HG03521 (cell line): ENCODE results near the gene BRCA1.
"Not testable (repeated sequence)": the region's sequence is repeated elsewhere in the genome, so short reads cannot be mapped to it uniquely, and the experiment has no call there.

Experiments used
- ATAC-seq: cut with Tn5 transposase; IDR thresholded peaks from one replicate; pipeline ENCODE4 v1.9.1; 2021; ENCODE audit warnings: mild to moderate bottlenecking, moderate library complexity; ENCODE audit not compliant: unreplicated experiment

Gene BRCA1

GRCh38 chr17:43134774-43135453, 9.8 kb upstream of the BRCA1 start:
- no peak for ATAC-seq

GRCh38 chr17:43133439-43133838, 8.3 kb upstream of the BRCA1 start:
- not testable (repeated sequence) for ATAC-seq

DNA sequence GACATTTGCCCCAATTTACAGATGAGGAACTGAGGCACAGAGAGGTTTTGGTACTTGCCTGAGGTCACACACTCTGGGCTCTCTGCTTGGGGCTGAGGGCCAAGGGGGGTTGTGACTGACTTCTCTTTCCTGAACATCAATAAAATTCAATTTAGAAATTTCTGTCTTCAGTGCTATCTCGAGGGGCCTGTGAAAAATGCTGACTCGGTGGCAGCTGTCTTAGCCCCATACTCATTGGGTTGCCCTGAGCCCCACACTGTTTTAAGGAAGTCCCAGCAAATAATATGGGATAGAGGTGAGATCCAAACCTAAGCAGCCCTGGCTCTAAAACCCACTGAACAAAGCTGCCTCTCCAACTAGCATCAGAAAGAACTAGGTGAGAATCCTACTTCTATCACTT, 7.0 kb upstream of the BRCA1 start:
- no peak for ATAC-seq

GRCh38 chr17:43129671-43130010, 4.5 kb upstream of the BRCA1 start:
- ATAC-seq: no peak

- not testable (repeated sequence) for ATAC-seq
Measured at GRCh38 chr17:43127333-43127876, 2.2 kb upstream of the BRCA1 start.

DNA sequence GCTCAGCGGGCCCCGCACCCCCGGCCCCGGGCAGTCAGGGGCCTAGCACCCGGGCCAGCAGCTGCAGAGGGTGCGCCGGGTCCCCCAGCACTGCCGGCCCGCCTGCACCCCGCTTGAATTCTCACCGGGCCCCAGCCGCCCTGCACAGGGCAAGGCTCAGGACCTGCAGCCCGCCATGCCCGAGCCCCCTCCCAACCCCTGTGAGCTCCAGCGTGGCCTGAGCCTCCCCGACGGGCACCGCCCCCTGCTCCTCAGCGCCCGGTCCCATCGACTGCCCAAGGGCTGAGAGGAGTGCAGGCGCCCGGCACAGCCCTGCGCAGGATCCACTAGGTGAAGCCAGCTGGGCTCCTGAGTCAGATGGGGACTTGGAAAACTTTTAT, 1.7 kb upstream of the BRCA1 start:
- no peak for ATAC-seq

- no peak for ATAC-seq
Measured at GRCh38 chr17:43125967-43126910, 1.1 kb upstream of the BRCA1 start.

DNA sequence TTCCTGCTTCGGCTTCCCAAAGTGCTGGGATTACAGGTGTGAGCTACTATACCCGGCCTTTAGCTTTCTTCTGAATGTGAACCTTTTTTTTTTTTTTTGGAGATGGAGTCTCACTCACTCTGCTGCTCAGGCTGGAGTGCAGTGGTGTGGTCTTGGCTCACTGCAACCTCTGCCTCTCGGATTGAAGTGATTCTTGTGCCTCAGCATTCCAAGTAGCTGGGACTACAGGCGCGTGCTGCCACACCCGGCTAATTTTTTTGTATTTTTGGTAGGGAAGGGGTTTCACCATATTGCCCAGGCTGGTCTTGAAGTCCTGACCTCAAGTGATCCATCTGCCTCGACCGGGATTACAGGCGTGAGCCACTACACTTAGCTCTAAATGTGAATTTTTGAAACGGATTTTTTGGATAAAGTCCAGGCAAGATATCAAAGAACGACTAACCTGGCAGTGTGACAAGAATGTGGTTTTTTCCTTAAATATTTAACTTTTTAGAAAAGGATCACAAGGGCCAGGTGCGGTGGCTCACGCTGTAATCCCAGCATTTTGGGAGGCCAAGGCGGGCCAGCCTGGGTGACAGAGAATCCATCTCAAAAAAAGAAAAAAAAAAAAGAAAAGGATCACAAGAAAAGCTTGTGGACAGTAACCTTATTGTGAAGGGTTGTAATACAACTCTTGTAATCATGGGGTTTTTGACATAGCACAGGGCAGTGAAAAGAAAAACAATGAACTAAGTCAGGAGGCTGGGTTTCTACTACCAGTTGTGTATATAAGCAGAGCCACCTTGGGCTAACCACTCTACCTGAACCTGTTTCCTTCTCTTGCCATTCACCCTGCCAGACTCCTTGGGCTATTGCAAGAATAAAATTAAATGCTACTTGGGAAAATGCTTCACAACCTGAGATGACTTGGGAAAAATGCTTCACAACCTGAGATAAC, 6.2 kb downstream of the BRCA1 start:
- ATAC-seq: no peak

DNA sequence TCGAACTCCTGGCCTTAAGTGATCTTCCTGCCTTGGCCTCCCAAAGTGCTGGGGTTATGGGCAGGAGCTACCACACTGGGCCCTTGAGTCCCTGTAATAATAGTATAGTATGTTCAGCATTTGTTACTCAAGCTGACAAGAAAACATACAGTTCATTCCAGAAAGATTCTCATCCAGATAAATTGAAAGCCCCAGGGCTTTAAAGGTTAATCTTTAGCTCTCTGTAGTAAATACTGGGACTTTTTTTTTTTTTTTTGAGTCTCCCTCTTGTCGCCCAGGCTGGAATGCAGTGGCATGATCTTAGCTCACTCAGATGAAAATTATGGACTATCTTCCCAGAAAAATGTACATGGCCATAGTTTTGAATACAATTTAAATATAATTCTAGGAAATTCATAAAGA, 11.0 kb downstream of the BRCA1 start:
- ATAC-seq: no peak

DNA sequence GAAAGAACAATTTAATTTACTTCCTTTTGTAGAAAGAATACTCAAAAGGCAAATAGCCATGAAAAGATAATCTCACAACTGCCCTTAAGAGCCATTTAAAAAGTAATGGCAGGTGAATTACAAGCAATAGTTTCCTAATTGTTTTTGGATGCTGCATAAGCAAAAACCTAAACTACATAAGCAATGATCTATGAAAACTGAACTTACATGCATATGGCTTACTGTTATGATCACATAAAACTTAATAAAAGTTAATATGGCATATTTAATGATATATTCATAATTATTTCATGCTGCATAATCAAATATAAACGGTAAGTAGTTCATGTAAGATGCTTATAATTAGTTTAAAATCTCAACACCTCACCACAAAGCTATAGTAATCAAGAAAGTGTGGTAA, 18.6 kb downstream of the BRCA1 start:
- no peak for ATAC-seq

DNA sequence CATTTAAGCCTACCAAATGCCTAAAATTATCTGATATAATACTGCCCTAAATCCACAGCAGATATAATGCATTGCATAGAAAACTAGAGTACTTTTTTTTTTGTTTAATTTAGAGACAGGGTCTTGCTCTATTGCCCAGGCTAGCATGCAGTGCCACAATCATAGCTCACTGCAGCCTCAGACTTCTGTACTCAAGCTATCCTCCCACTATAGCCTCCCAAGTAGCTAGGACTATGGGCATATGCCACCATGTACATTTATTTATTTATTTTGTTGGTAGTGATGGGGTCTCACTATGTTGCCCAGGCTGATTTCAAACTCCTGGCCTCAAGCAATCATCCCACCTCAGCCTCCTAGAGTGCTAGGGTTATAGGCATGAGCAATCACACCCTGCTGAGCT, 20.0 kb downstream of the BRCA1 start:
- no peak for ATAC-seq

DNA sequence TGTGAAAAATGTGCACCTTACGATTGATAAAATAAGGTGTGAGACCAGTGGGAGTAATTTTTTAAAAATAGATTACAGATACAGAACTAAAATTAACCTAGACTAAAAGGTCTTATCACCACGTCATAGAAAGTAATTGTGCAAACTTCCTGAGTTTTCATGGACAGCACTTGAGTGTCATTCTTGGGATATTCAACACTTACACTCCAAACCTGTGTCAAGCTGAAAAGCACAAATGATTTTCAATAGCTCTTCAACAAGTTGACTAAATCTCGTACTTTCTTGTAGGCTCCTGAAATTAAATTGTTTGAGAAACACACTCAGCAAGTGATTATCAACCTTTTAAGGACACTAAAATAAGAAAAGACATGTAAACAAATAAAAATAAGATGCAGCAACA, 20.5 kb downstream of the BRCA1 start:
- no peak for ATAC-seq

DNA sequence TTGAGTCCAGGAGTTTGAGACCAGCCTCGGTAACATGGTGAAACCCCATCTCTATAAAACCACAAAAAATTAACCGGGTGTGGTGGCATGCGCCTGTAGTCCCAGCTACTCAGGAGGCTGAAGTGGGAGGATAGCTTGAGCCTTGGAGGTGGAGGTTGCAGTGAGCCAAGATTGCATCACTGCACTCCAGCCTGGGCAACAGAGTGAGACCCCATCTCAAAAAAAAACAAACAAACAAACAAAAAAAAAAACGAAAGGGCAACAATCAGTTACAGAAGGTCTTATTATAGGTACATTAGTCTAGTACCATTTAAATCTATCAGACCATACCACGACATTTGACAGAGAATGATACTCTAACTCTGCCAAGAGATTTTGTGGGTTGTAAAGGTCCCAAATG, 29.8 kb downstream of the BRCA1 start:
- ATAC-seq: not testable (repeated sequence)

- no peak for ATAC-seq
Measured at GRCh38 chr17:43094129-43094835, 30.9 kb downstream of the BRCA1 start.

DNA sequence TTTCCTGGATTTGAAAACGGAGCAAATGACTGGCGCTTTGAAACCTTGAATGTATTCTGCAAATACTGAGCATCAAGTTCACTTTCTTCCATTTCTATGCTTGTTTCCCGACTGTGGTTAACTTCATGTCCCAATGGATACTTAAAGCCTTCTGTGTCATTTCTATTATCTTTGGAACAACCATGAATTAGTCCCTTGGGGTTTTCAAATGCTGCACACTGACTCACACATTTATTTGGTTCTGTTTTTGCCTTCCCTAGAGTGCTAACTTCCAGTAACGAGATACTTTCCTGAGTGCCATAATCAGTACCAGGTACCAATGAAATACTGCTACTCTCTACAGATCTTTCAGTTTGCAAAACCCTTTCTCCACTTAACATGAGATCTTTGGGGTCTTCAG, 32.3 kb downstream of the BRCA1 start:
- no peak for ATAC-seq

DNA sequence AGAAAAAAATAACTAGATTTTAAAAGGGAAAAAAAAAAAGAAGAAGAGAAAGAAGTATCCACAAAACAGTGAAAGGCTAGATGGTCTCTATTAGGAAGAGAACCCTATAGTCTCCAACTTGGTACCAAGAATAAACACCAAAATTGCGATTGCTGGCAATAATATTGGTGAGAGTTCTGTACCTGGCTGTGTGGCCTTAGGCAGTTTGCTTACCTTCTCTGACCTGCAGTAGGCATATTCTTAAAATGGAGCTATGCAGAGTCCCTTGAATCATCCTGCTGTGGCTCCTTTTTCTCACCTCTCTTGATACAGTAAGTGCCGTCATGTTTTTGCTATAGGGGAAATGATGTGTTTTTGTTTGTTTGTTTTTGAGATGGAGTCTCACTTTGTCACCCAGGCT, 35.1 kb downstream of the BRCA1 start:
- ATAC-seq: no peak

- ATAC-seq: no peak
Measured at GRCh38 chr17:43085474-43085873, 39.7 kb downstream of the BRCA1 start.

DNA sequence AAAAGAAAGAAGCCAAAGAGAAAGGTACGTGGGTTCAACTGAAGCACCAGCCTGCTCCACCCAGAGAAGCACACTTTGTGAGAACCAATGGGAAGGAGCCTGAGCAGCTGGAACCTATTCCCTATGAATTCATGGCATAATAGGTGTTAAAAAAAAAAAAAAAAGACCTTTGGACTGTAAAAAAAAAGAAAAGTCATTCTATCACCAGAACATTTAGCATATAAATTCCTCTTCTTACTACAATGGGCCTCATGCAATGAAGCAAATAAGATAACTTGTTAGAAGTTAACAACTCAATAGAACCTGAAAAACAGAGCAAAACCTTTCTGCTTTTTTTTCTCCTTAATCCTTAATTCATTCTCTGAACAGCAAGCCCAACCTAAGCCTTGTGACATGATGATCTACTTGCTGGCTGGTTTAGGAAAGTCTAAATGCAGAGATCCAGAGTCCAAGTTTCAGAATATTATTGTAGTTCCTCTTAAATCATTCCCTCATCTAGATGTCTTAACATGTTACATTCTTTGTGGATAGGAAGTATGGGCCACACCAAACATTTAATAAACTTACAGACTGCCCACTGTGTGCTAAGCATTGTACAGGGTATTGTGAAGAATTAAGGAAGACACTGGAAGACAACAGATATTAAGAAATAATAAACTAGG, 45.4 kb downstream of the BRCA1 start:
- ATAC-seq: no peak

DNA sequence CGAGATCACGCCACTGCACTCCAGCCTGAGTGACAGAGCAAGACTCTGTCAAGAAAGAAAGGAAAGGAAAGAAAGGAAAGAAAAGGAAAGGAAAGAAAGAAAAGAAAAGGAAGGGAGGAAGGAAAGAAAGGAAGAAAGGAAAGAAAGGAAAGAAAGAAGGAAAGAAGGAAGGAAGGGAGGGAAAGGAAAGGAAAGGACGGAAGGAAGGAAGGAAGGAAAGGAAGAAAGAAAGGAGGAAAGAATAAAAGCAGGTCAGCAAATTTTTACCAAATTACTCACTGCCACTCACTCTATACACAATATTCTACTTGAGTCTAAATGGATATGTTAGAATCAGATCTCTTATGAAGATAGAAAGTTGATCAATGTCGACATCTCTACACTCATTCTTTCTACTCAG, 50.3 kb downstream of the BRCA1 start:
- no peak for ATAC-seq

DNA sequence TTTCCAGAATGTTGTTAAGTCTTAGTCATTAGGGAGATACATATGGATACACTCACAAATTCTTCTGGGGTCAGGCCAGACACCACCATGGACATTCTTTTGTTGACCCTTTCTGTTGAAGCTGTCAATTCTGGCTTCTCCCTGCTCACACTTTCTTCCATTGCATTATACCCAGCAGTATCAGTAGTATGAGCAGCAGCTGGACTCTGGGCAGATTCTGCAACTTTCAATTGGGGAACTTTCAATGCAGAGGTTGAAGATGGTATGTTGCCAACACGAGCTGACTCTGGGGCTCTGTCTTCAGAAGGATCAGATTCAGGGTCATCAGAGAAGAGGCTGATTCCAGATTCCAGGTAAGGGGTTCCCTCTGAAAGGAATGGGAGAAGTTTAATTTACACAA, 54.3 kb downstream of the BRCA1 start:
- ATAC-seq: no peak
